Duodenal mucosa (tissue), 2 donors: ENCODE measurements around the gene ACBD6.

Source experiments
- H3K27ac ChIP-seq: one replicate; pipeline ENCODE4 v1.7.0; 2013; ENCODE audit warnings: low read depth, low read length
- H3K27me3 ChIP-seq, 2 donors: one replicate each; pipeline ENCODE4 v1.7.0; 2013; ENCODE audit warnings: low read length in 2 of 2, control low read depth in 1 of 2; ENCODE audit not compliant: insufficient read depth in 2 of 2, control insufficient read depth in 1 of 2
- H3K36me3 ChIP-seq, 2 donors: one replicate each; pipeline ENCODE4 v1.7.0; 2013; ENCODE audit warnings: low read length in 2 of 2, control low read depth in 1 of 2; ENCODE audit not compliant: insufficient read depth in 2 of 2, control insufficient read depth in 1 of 2
- H3K4me1 ChIP-seq, 2 donors: one replicate each; pipeline ENCODE4 v1.7.0; 2013; ENCODE audit warnings: low read length in 2 of 2, control low read depth in 1 of 2; ENCODE audit not compliant: insufficient read depth in 2 of 2, control insufficient read depth in 1 of 2
- H3K4me3 ChIP-seq, 2 donors: one replicate each; pipeline ENCODE4 v1.7.0; 2013; ENCODE audit warnings: low read length in 2 of 2, low read depth in 1 of 2
- H3K9ac ChIP-seq, 2 donors: one replicate each; pipeline ENCODE4 v1.7.0; 2013; ENCODE audit warnings: low read length in 2 of 2, low read depth in 1 of 2
- H3K9me3 ChIP-seq, 2 donors: one replicate each; pipeline ENCODE4 v1.7.0; 2013; ENCODE audit warnings: low read length in 2 of 2, control low read depth in 1 of 2; ENCODE audit not compliant: control insufficient read depth in 1 of 2

ACBD6 gene

GRCh38 chr1:180277476-180278193 lies 224.7 kb downstream of the ACBD6 start:
- Histone ChIP-seq H3K9me3 (no peaks in the 10 kb centered on the region), H3K4me3 (no peak overlapping the region), H3K27me3 (no peaks in the 10 kb centered on the region), H3K9ac (no peak overlapping the region), H3K4me1 (no peaks in the 10 kb centered on the region), H3K36me3 (peaks cover 0 to 12% of the 10 kb centered on the region in 2 donors), H3K27ac (no peak overlapping the region)

- Histone ChIP-seq H3K9me3 (no peaks in the 10 kb centered on the region), H3K27me3 (no peaks in the 10 kb centered on the region), H3K4me3 (no peak overlapping the region), H3K27ac (no peak overlapping the region), H3K4me1 (peaks cover 9 to 12% of the 10 kb centered on the region in 2 donors), H3K36me3 (peaks cover 0 to 12% of the 10 kb centered on the region in 2 donors), H3K9ac (no peak overlapping the region)
These were observed 226.7 kb downstream of the ACBD6 start for GRCh38 chr1:180275726-180276125.

- Histone ChIP-seq H3K4me3 (no peak overlapping the region), H3K9me3 (no peaks in the 10 kb centered on the region), H3K4me1 (peaks cover 19 to 24% of the 10 kb centered on the region in 2 donors), H3K9ac (no peak overlapping the region), H3K27ac (no peak overlapping the region), H3K36me3 (peaks cover 0 to 12% of the 10 kb centered on the region in 2 donors), H3K27me3 (no peaks in the 10 kb centered on the region)
These were observed 228.2 kb downstream of the ACBD6 start for GRCh38 chr1:180274221-180274620.

GRCh38 chr1:180273066-180273465 lies 229.3 kb downstream of the ACBD6 start:
- H3K27me3 ChIP-seq, result no peaks in the 10 kb centered on the region

GRCh38 chr1:180272395-180272794 lies 230.0 kb downstream of the ACBD6 start:
- Histone ChIP-seq H3K27ac (no peak overlapping the region), H3K4me3 (no peak overlapping the region), H3K9ac (no peak overlapping the region), H3K4me1 (peaks cover 19 to 24% of the 10 kb centered on the region in 2 donors), H3K36me3 (peaks cover 0 to 12% of the 10 kb centered on the region in 2 donors), H3K27me3 (no peaks in the 10 kb centered on the region), H3K9me3 (no peaks in the 10 kb centered on the region)

More at GRCh38 chr1:180273066-180273465, 229.3 kb downstream of the ACBD6 start:
- no peak overlapping the region for H3K9ac ChIP-seq
- no peak overlapping the region for H3K4me3 ChIP-seq
- peaks cover 0 to 12% of the 10 kb centered on the region in 2 donors for H3K36me3 ChIP-seq
- no peaks in the 10 kb centered on the region for H3K9me3 ChIP-seq
- no peak overlapping the region for H3K27ac ChIP-seq
- peaks cover 19 to 24% of the 10 kb centered on the region in 2 donors for H3K4me1 ChIP-seq

- H3K4me1 ChIP-seq, result peaks cover 19 to 24% of the 10 kb centered on the region in 2 donors
- no peaks in the 10 kb centered on the region for H3K27me3 ChIP-seq
- peak overlapping the region; percentile 22 for H3K27ac ChIP-seq
- H3K36me3 ChIP-seq, result peaks cover 0 to 12% of the 10 kb centered on the region in 2 donors
- peak overlapping the region in 1 of 2 donors; percentile 10 for H3K9ac ChIP-seq
- no peaks in the 10 kb centered on the region for H3K9me3 ChIP-seq
- peak overlapping the region in 1 of 2 donors; percentile 10 for H3K4me3 ChIP-seq
These were observed 230.8 kb downstream of the ACBD6 start for GRCh38 chr1:180271272-180272255.

GRCh38 chr1:180270530-180271271 lies 231.7 kb downstream of the ACBD6 start:
- Histone ChIP-seq H3K9me3 (no peaks in the 10 kb centered on the region), H3K4me1 (peaks cover 19 to 24% of the 10 kb centered on the region in 2 donors), H3K27me3 (no peaks in the 10 kb centered on the region), H3K36me3 (peaks cover 0 to 12% of the 10 kb centered on the region in 2 donors), H3K4me3 (peak overlapping the region; percentile 10 to 11), H3K9ac (peak overlapping the region in 1 of 2 donors; percentile 10), H3K27ac (peak overlapping the region; percentile 22)

GRCh38 chr1:180269645-180270529 lies 232.5 kb downstream of the ACBD6 start:
- Histone ChIP-seq H3K36me3 (peaks cover 0 to 12% of the 10 kb centered on the region in 2 donors), H3K9ac (no peak overlapping the region), H3K27me3 (no peaks in the 10 kb centered on the region), H3K4me3 (peak overlapping the region in 1 of 2 donors; percentile 11), H3K4me1 (peaks cover 19 to 24% of the 10 kb centered on the region in 2 donors), H3K9me3 (no peaks in the 10 kb centered on the region), H3K27ac (no peak overlapping the region)

GRCh38 chr1:180268556-180269075 lies 233.8 kb downstream of the ACBD6 start:
- H3K27me3 ChIP-seq, result peaks cover 0 to 7% of the 10 kb centered on the region in 2 donors
- H3K36me3 ChIP-seq, result peaks cover 0 to 1% of the 10 kb centered on the region in 2 donors
- no peaks in the 10 kb centered on the region for H3K9me3 ChIP-seq
- no peak overlapping the region for H3K27ac ChIP-seq
- peaks cover 19 to 24% of the 10 kb centered on the region in 2 donors for H3K4me1 ChIP-seq
- no peak overlapping the region for H3K4me3 ChIP-seq
- no peak overlapping the region for H3K9ac ChIP-seq
